ENCODE data around the gene ENO4. TPM values are rescaled to one million over a fixed set of nuclear protein-coding genes. Genes with fewer than 3 reads are reported as not detected.

Gene ENO4
- total and polyA plus RNA-seq, 7 donors = 0.09 to 13.0 (median 0.22) TPM; not detected in 3

GRCh38 chr10:116886772-116887171 lies 37.5 kb downstream of the ENO4 start:
- H3K9me3 ChIP-seq = no peaks in the 10 kb centered on the region
- H3K27me3 ChIP-seq = no peaks in the 10 kb centered on the region
- TF ChIP-seq POLR2AphosphoS5 (IDR thresholded peaks at IDR 0.05) = no peak
- TF ChIP-seq CTCF (IDR thresholded peaks at IDR 0.05) = no peak
- TF ChIP-seq EP300 (IDR thresholded peaks at IDR 0.05) = no peak
- TF ChIP-seq POLR2A (IDR thresholded peaks at IDR 0.05) = no peak
- no peak overlapping the region for H3K4me3 ChIP-seq
- intact Hi-C loops (cut with DNase I) = no loop called here
- no peak for DNase-seq
- no peaks in the 10 kb centered on the region for H3K36me3 ChIP-seq
- WGBS, 2 donors = 91 to 94% methylated on average over 4 of the region's 4 CpGs
- no peak overlapping the region for H3K27ac ChIP-seq
- peaks cover 0 to 19% (median 13%) of the 10 kb centered on the region in 4 donors for H3K4me1 ChIP-seq

- H3K4me1 ChIP-seq = peaks cover 0 to 19% (median 14%) of the 10 kb centered on the region in 4 donors
- H3K36me3 ChIP-seq = no peaks in the 10 kb centered on the region
- H3K4me3 ChIP-seq = no peak overlapping the region
- TF ChIP-seq CTCF (IDR thresholded peaks at IDR 0.05) (no peak), POLR2AphosphoS5 (IDR thresholded peaks at IDR 0.05) (peak in 1 of 4 donors; percentile 7)
- 63 to 67% methylated on average over 7 of the region's 7 CpGs for WGBS, 2 donors
- no peaks in the 10 kb centered on the region for H3K27me3 ChIP-seq
- intact Hi-C loops (cut with DNase I) = no loop called here
- DNase-seq = peak; percentile 78
- no peak overlapping the region for H3K27ac ChIP-seq
- no peaks in the 10 kb centered on the region for H3K9me3 ChIP-seq
Observed at GRCh38 chr10:116888380-116889055, 39.2 kb downstream of the ENO4 start.

DNA sequence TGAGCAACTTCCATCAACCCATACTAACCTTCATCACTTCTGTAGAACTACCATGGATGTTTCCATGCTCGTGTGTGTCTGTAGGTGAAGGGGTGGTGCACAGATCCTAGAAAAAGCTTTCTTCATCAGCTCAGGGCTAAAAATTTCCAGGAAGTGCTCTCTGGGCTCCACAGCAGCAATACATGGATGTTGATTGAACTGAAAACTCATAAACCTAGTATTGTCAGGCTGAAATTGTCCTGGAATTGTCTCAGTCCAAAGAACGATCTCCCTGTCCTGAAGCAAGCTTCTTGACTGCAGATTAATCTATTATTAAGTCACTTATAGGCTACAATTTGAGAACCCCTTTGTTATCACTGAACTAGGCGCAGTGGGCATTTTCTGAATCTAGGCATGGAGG lies 39.8 kb downstream of the ENO4 start:
- no peak for DNase-seq
- no peak for TF ChIP-seq POLR2AphosphoS5 (IDR thresholded peaks at IDR 0.05)
- no peak for TF ChIP-seq POLR2A (IDR thresholded peaks at IDR 0.05)
- no peak for TF ChIP-seq EP300 (IDR thresholded peaks at IDR 0.05)
- no peak for TF ChIP-seq CTCF (IDR thresholded peaks at IDR 0.05)
- Histone ChIP-seq H3K27me3 (no peaks in the 10 kb centered on the region), H3K4me3 (no peak overlapping the region), H3K36me3 (no peaks in the 10 kb centered on the region), H3K9me3 (no peaks in the 10 kb centered on the region), H3K27ac (no peak overlapping the region), H3K4me1 (peaks cover 0 to 19% (median 14%) of the 10 kb centered on the region in 4 donors)
- intact Hi-C loops (cut with DNase I) = no loop called here
- WGBS, 2 donors = 73 to 80% methylated on average over 3 of the region's 3 CpGs

DNA sequence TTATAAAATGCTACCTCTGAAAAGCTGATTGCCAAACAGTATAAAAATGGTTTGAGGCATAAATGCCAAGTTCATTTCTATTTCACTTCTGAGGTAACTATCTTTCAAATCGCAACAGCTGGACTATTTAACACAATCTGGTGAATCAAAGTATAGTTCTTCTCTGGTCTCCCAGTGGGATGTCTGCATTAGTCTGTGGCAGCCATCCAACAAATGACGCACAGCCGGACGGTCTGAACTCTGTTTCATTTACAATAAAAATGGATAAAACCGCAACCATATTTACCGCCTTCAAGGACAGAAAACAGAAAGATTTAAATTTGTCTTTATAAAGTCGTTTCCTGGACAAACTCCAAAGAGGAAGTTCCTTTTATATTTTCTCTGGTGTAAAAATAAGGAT lies 41.9 kb downstream of the ENO4 start:
- no peaks in the 10 kb centered on the region for H3K27me3 ChIP-seq
- peaks cover 0 to 19% (median 14%) of the 10 kb centered on the region in 4 donors for H3K4me1 ChIP-seq
- no peaks in the 10 kb centered on the region for H3K9me3 ChIP-seq
- no peaks in the 10 kb centered on the region for H3K36me3 ChIP-seq
- peak overlapping the region in 1 of 4 donors; percentile 11 for H3K4me3 ChIP-seq
- intact Hi-C loops (cut with DNase I) = no loop called here
- H3K27ac ChIP-seq = no peak overlapping the region
- no peak for DNase-seq
- WGBS, 2 donors = 9 to 19% methylated on average over 7 of the region's 7 CpGs
- no peak for TF ChIP-seq CTCF (IDR thresholded peaks at IDR 0.05)
- no peak for TF ChIP-seq POLR2AphosphoS5 (IDR thresholded peaks at IDR 0.05)
- TF ChIP-seq POLR2A (IDR thresholded peaks at IDR 0.05) = no peak
- TF ChIP-seq EP300 (IDR thresholded peaks at IDR 0.05) = no peak

Data from sigmoid colon (tissue), 7 donors.